GM19463 (cell line): ENCODE results near the gene VPS37B.

Experiments
- ATAC-seq: cut with Tn5 transposase; IDR thresholded peaks from one replicate; pipeline ENCODE4 v1.9.1; 2021; ENCODE audit warnings: mild to moderate bottlenecking, moderate library complexity; ENCODE audit not compliant: unreplicated experiment

The VPS37B gene

DNA sequence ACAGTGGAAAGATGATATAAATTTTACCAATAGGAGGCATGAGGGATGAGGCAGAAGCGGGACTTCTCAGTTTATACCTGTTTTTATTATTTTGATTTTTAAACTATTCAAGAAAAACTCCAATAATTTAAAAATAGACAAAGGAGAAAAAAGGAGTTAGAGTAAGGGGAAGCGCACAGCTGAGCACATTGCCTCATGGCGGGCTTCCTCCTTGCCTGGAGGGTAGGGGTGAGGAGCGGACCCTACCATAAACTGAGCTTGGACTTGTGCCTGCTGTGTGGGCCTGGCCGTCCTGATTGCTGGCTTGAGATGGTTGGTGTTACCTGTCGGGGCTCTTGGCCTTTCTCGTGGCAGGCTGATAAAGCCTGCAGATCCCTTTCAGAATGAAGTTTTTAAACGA is 75.8 kb downstream of the VPS37B start:
- ATAC-seq = no peak

DNA sequence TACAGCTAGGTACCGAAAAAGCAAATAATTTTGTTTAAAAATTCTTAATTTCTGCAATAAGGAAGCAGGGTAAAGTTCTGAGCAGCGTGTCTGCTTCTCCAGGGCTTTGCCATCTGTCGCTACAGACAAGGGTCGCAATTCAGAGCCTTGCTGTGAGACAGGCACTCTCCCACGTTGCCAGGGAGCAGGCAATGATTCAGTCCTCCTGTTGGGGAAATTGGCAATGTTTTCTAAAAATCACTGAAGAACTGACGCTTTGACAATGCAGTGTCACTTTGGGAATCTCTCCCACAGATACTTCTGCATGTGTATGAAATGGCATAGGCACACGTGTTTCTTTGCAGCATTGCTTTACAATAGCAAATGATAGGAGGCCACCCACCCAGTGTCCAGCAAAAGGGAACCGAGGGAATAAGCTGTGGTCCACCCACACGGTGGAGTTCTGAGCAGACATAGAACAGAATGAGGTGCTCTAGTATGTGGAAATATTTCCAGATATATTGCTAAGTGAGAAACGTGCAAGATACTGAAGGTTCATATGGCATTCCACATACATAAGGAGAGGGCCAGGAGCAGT is 76.6 kb downstream of the VPS37B start:
- no peak for ATAC-seq
